GM12875 (cell line): ENCODE data around the gene USP38.
"Not testable (repeated sequence)": the region's sequence is repeated elsewhere in the genome, so short reads cannot be mapped to it uniquely, and the experiment has no call there.

Experiments
- H3K4me3 ChIP-seq: one replicate; pipeline ENCODE4 v1.5.1; 2011; ENCODE audit warnings: low read depth, low read length, control low read depth
- CTCF ChIP-seq: IDR thresholded peaks from 2 replicates; pipeline ENCODE4 v1.5.1; 2011; ENCODE audit warnings: low read depth, mild to moderate bottlenecking, control low read depth, inconsistent platforms, low read length, moderate library complexity, borderline replicate concordance; ENCODE audit not compliant: insufficient read depth

The USP38 gene

GRCh38 chr4:143234153-143234552, 49.4 kb downstream of the USP38 start:
- no peak for TF ChIP-seq CTCF
- H3K4me3 ChIP-seq, result no peak overlapping the region

GRCh38 chr4:143237195-143237594, 52.5 kb downstream of the USP38 start:
- H3K4me3 ChIP-seq, result not testable (repeated sequence)

- H3K4me3 ChIP-seq, result no peak overlapping the region
- no peak for TF ChIP-seq CTCF
Observed at GRCh38 chr4:143240939-143241679, 56.4 kb downstream of the USP38 start.

DNA sequence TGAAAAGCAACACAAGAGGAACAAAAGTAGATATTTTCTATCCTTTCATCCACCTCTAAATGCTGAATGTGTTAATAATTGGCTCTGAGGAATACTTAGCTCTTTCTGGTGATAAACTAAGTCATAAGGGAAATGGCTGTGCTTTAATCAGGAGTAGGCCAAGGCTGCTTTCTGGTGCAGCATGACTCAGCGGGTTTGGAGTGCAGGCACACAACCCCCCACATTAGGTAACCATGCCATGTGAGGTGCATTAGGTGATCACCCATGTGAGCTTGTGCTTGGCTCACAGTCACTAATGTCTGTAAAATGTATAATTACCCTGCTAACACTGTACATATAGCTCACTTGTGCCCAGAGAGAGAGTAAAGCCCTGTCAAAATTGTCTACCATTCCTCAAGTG, 57.2 kb downstream of the USP38 start:
- no peak for TF ChIP-seq CTCF
- H3K4me3 ChIP-seq, result no peak overlapping the region

- TF ChIP-seq CTCF, result no peak
Observed at GRCh38 chr4:143243041-143243440, 58.3 kb downstream of the USP38 start.

GRCh38 chr4:143246977-143247376, 62.3 kb downstream of the USP38 start:
- H3K4me3 ChIP-seq, result no peak overlapping the region
- TF ChIP-seq CTCF, result no peak

More at GRCh38 chr4:143243041-143243440, 58.3 kb downstream of the USP38 start:
- H3K4me3 ChIP-seq, result no peak overlapping the region

- no peak overlapping the region for H3K4me3 ChIP-seq
- TF ChIP-seq CTCF, result no peak
Observed at GRCh38 chr4:143247866-143248265, 63.1 kb downstream of the USP38 start.
